Liver (tissue), 9 donors: Measurements from ENCODE around the gene CUL7. TPM values are rescaled to one million over a fixed set of nuclear protein-coding genes. Genes with fewer than 3 reads are reported as not detected.
A peak's percentile ranks its signal among the peaks of the same experiment; 100 is the strongest.

Experiments used
- DNase-seq: peaks from one replicate; pipeline ENCODE4 v3.0.0-alpha.2; 2017; ENCODE audit warnings: low spot score
- H3K27ac ChIP-seq, 2 donors: one replicate each; pipeline ENCODE4 v1.7.0; 2013; ENCODE audit warnings: inconsistent platforms in 2 of 2, low read length in 2 of 2, control low read depth in 1 of 2, low read depth in 1 of 2, mild to moderate bottlenecking in 1 of 2
- H3K27me3 ChIP-seq, 4 donors: one replicate each; pipeline versions ENCODE4 v1.6.1 to v1.7.0; 2013; ENCODE audit warnings: low read length in 3 of 4, inconsistent platforms in 1 of 4, mild to moderate bottlenecking in 1 of 4, moderate library complexity in 1 of 4; ENCODE audit not compliant: control insufficient read depth in 4 of 4, insufficient read depth in 4 of 4
- H3K36me3 ChIP-seq, 4 donors: one replicate each; pipeline versions ENCODE4 v1.6.1 to v1.7.0; 2013; ENCODE audit warnings: low read length in 3 of 4, mild to moderate bottlenecking in 3 of 4, low read depth in 1 of 4, moderate library complexity in 1 of 4; ENCODE audit not compliant: control insufficient read depth in 4 of 4, insufficient read depth in 3 of 4
- H3K4me1 ChIP-seq, 4 donors: one replicate each; pipeline versions ENCODE4 v1.6.1 to v1.7.0; 2013; ENCODE audit warnings: low read length in 3 of 4, mild to moderate bottlenecking in 3 of 4, moderate library complexity in 1 of 4; ENCODE audit not compliant: control insufficient read depth in 4 of 4, insufficient read depth in 4 of 4
- H3K4me3 ChIP-seq, 3 donors: one replicate each; pipeline versions ENCODE4 v1.6.1 to v1.7.0; 2013; ENCODE audit warnings: low read length in 3 of 3, control low read depth in 1 of 3, low read depth in 1 of 3, mild to moderate bottlenecking in 1 of 3
- H3K9ac ChIP-seq, 2 donors: one replicate each; pipeline ENCODE4 v1.7.0; 2013; ENCODE audit warnings: low read length in 2 of 2, mild to moderate bottlenecking in 2 of 2, moderate library complexity in 2 of 2, control low read depth in 1 of 2, low read depth in 1 of 2
- H3K9me3 ChIP-seq, 4 donors: one replicate each; pipeline versions ENCODE4 v1.6.1 to v1.7.0; 2013; ENCODE audit warnings: low read length in 3 of 4; ENCODE audit not compliant: control insufficient read depth in 4 of 4
- ATF3 ChIP-seq: IDR thresholded peaks from 2 replicates; pipeline ENCODE4 v1.6.1; 2016; ENCODE audit warnings: antibody characterized with exemption
- CTCF ChIP-seq: fragments of 150-350 bp; IDR thresholded peaks from 2 replicates; pipeline ENCODE4 v1.5.1; 2017; ENCODE audit warnings: improper control_type of control experiment, low read depth, low read length; ENCODE audit not compliant: missing input control
- EGR1 ChIP-seq, 2 donors: IDR thresholded peaks; 2 replicates each; pipeline ENCODE4 v1.6.1; 2016 to 2018; ENCODE audit warnings: antibody characterized with exemption in 2 of 2, low read depth in 2 of 2
- FOXA1 ChIP-seq: IDR thresholded peaks from 2 replicates; pipeline ENCODE4 v1.6.1; 2016; ENCODE audit warnings: antibody characterized with exemption
- FOXA2 ChIP-seq: IDR thresholded peaks from 2 replicates; pipeline ENCODE4 v1.6.1; 2016; ENCODE audit warnings: antibody characterized with exemption
- GABPA ChIP-seq, 2 donors: IDR thresholded peaks in 1 of 2; conservative IDR thresholded peaks in 1 of 2; 2 replicates each; pipeline ENCODE4 v1.6.1; 2016; ENCODE audit warnings: antibody characterized with exemption in 2 of 2, mild to moderate bottlenecking in 1 of 2, moderate library complexity in 1 of 2
- HNF4A ChIP-seq, 2 donors: conservative IDR thresholded peaks; 2 replicates each; pipeline ENCODE4 v1.6.1; 2016; ENCODE audit warnings: antibody characterized with exemption in 2 of 2, mild to moderate bottlenecking in 2 of 2
- HNF4G ChIP-seq: IDR thresholded peaks from 2 replicates; pipeline ENCODE4 v1.6.1; 2016; ENCODE audit warnings: antibody characterized with exemption
- JUND ChIP-seq, 2 donors: IDR thresholded peaks; 2 replicates each; pipeline ENCODE4 v1.6.1; 2016; ENCODE audit warnings: antibody characterized with exemption in 2 of 2
- MAX ChIP-seq: IDR thresholded peaks from 2 replicates; pipeline ENCODE4 v1.6.1; 2016; ENCODE audit warnings: antibody characterized with exemption
- NR2F2 ChIP-seq: IDR thresholded peaks from 2 replicates; pipeline ENCODE4 v1.6.1; 2016; ENCODE audit warnings: antibody characterized with exemption
- RAD21 ChIP-seq, 2 donors: IDR thresholded peaks; 2 replicates each; pipeline ENCODE4 v1.6.1; 2016; ENCODE audit warnings: antibody characterized with exemption in 2 of 2, mild to moderate bottlenecking in 2 of 2
- REST ChIP-seq: IDR thresholded peaks from 2 replicates; pipeline ENCODE4 v1.6.1; 2016; ENCODE audit warnings: antibody characterized with exemption, mild to moderate bottlenecking
- RXRA ChIP-seq, 2 donors: IDR thresholded peaks; 2 replicates each; pipeline ENCODE4 v1.6.1; 2017 to 2018; ENCODE audit warnings: antibody characterized with exemption in 2 of 2, mild to moderate bottlenecking in 1 of 2
- SP1 ChIP-seq: IDR thresholded peaks from 2 replicates; pipeline ENCODE4 v1.6.1; 2018; ENCODE audit warnings: antibody characterized with exemption, mild to moderate bottlenecking
- TAF1 ChIP-seq: conservative IDR thresholded peaks from 2 replicates; pipeline ENCODE4 v1.6.1; 2016; ENCODE audit warnings: antibody characterized with exemption, mild to moderate bottlenecking
- YY1 ChIP-seq: IDR thresholded peaks from 2 replicates; pipeline ENCODE4 v1.6.1; 2016; ENCODE audit warnings: antibody characterized with exemption, mild to moderate bottlenecking
- ZBTB33 ChIP-seq: IDR thresholded peaks from 2 replicates; pipeline ENCODE4 v1.6.1; 2016; ENCODE audit warnings: antibody characterized with exemption
- WGBS: extraction: QIAGEN DNeasy Blood & Tissue Kit; methylation state at CpG from one replicate; pipeline ENCODE4 v1.1.7; 2013; 5-methylcytosine and 5-hydroxymethylcytosine counted together
- polyA plus RNA-seq, 2 donors: library from polyadenylated mRNA; stranded (reverse) in 1 of 2; unstranded in 1 of 2; fragments of 200-250 nt in 1 of 2; fragments of >200 nt in 1 of 2; fragmentation: Nextera tagmentation in 1 of 2; extraction: Ambion mirVana in 1 of 2; gene quantifications; one replicate each; pipeline versions ENCODE4 v1.2.1 to v1.2.3, GENCODE V29; 2013 to 2015
- total RNA-seq, 2 donors: library from RNA; depleted of rRNA; stranded (reverse); fragments of >200 nt; gene quantifications; one replicate each; pipeline ENCODE4 v1.2.3, GENCODE V29; 2014
- donor health status: healthy.
- donor health status: healthy.
- donor health status: healthy.
- donor health status: healthy.
- donor health status: healthy.

The CUL7 gene
- total and polyA plus RNA-seq, 4 donors, result 2.2 to 10.4 (median 7.7) TPM

GRCh38 chr6:43060755-43061633 is 7.3 kb upstream of the CUL7 start (continued):
- TF ChIP-seq CTCF, result no peak
- no peak for TF ChIP-seq SP1

GRCh38 chr6:43060034-43060754 is 6.5 kb upstream of the CUL7 start:
- peaks cover 0 to 42% (median 31%) of the 10 kb centered on the region in 4 donors for H3K4me1 ChIP-seq

More at GRCh38 chr6:43060034-43060754, 6.5 kb upstream of the CUL7 start:
- peak overlapping the region; percentile 83 to 88 for H3K27ac ChIP-seq
- H3K9me3 ChIP-seq, result no peaks in the 10 kb centered on the region
- 4% methylated on average over 15 of the region's 15 CpGs for WGBS
- TF ChIP-seq FOXA2, result peak; percentile 63
- peak; percentile 54 to 76 for TF ChIP-seq RXRA (IDR thresholded peaks at IDR 0.05)
- TF ChIP-seq HNF4G, result peak; percentile 92
- TF ChIP-seq GABPA (IDR thresholded peaks at IDR 0.05 in 1 of 2, conservative IDR thresholded peaks at IDR 0.05 in 1 of 2), result peak in 1 of 2 donors; percentile 43
- TF ChIP-seq RAD21 (IDR thresholded peaks at IDR 0.05), result peak in 1 of 2 donors; percentile 26
- TF ChIP-seq HNF4A (conservative IDR thresholded peaks at IDR 0.05), result peak; percentile 95
- peak in 1 of 2 donors; percentile 29 for TF ChIP-seq EGR1 (IDR thresholded peaks at IDR 0.05; ENCODE audit: low read depth in 2 of 2)
- TF ChIP-seq CTCF, result no peak
- peak; percentile 51 for TF ChIP-seq FOXA1
- peak; percentile 79 for TF ChIP-seq SP1
- TF ChIP-seq MAX, result peak; percentile 81
- no peak for TF ChIP-seq YY1
- no peak for TF ChIP-seq NR2F2
- TF ChIP-seq TAF1, result peak; percentile 77
- no peak for TF ChIP-seq ZBTB33
- no peak for TF ChIP-seq ATF3
- TF ChIP-seq REST, result peak; percentile 58
- peak; percentile 37 to 65 for TF ChIP-seq JUND (IDR thresholded peaks at IDR 0.05)
- peak; percentile 68 for DNase-seq
- peak overlapping the region; percentile 76 to 92 for H3K9ac ChIP-seq
- no peaks in the 10 kb centered on the region for H3K27me3 ChIP-seq
- peak overlapping the region; percentile 56 to 83 (median 68) for H3K4me3 ChIP-seq
- H3K36me3 ChIP-seq, result peaks cover 3 to 25% (median 16%) of the 10 kb centered on the region in 4 donors
